ENCODE results near the gene CCDC83.

- TF ChIP-seq REST (IDR thresholded peaks at IDR 0.05; ENCODE audit: low read depth), result no peak
- no peak for TF ChIP-seq RAD21 (IDR thresholded peaks at IDR 0.05; ENCODE audit: low read depth)
- TF ChIP-seq TEAD4 (IDR thresholded peaks at IDR 0.05), result no peak
- no peak for TF ChIP-seq FOXM1 (IDR thresholded peaks at IDR 0.05; ENCODE audit: borderline replicate concordance, low read depth)
- no peak for TF ChIP-seq CREB1 (IDR thresholded peaks at IDR 0.05; ENCODE audit: low read depth)
- TF ChIP-seq EGR1 (IDR thresholded peaks at IDR 0.05), result no peak
- no peak for TF ChIP-seq NFIC (IDR thresholded peaks at IDR 0.05)
- no peak for TF ChIP-seq EP300 (IDR thresholded peaks at IDR 0.05; ENCODE audit: borderline replicate concordance)
- TF ChIP-seq CEBPB (IDR thresholded peaks at IDR 0.05), result no peak
- TF ChIP-seq YY1 (IDR thresholded peaks at IDR 0.05; ENCODE audit: low read depth), result no peak
- TF ChIP-seq TAF1 (IDR thresholded peaks at IDR 0.05; ENCODE audit: low read depth), result no peak
- TF ChIP-seq USF1 (IDR thresholded peaks at IDR 0.05), result no peak
- TF ChIP-seq TCF12 (IDR thresholded peaks at IDR 0.05; ENCODE audit: low read depth), result no peak
- TF ChIP-seq MAX (IDR thresholded peaks at IDR 0.05), result no peak
Measured at GRCh38 chr11:85857098-85857497, 1.9 kb downstream of the CCDC83 start.
